GM19467 (cell line): Measurements from ENCODE around the gene FTHL17.

Experiments
- ATAC-seq: cut with Tn5 transposase; IDR thresholded peaks from one replicate; pipeline ENCODE4 v1.9.1; 2021; ENCODE audit warnings: mild to moderate bottlenecking, moderate library complexity; ENCODE audit not compliant: unreplicated experiment

FTHL17 gene

GRCh38 chrX:31071725-31072124, at the start of gene FTHL17:
FTHL17 (minus strand) TSS chrX:31072041; CDS start chrX:31071953, 88 bp downstream.
- no peak for ATAC-seq

GRCh38 chrX:31117266-31117665, 45.4 kb upstream of the FTHL17 start:
- ATAC-seq, result no peak

GRCh38 chrX:31115398-31115797, 43.6 kb upstream of the FTHL17 start:
- no peak for ATAC-seq

- no peak for ATAC-seq
Observed at GRCh38 chrX:31114858-31115257, 43.0 kb upstream of the FTHL17 start.

- ATAC-seq, result no peak
Observed at GRCh38 chrX:31112226-31112999, 40.6 kb upstream of the FTHL17 start.

GRCh38 chrX:31110657-31111056, 38.8 kb upstream of the FTHL17 start:
- ATAC-seq, result no peak

GRCh38 chrX:31099536-31100090, 27.8 kb upstream of the FTHL17 start:
- ATAC-seq, result peak; percentile 70

GRCh38 chrX:31098079-31098478, 26.2 kb upstream of the FTHL17 start:
- no peak for ATAC-seq

- no peak for ATAC-seq
Observed at GRCh38 chrX:31093639-31093975, 21.8 kb upstream of the FTHL17 start.

GRCh38 chrX:31092970-31093638, 21.3 kb upstream of the FTHL17 start:
- no peak for ATAC-seq

- ATAC-seq, result no peak
Observed at GRCh38 chrX:31092476-31092875, 20.6 kb upstream of the FTHL17 start.

GRCh38 chrX:31091819-31092218, 20.0 kb upstream of the FTHL17 start:
- no peak for ATAC-seq

GRCh38 chrX:31074522-31074921, 2.7 kb upstream of the FTHL17 start:
- no peak for ATAC-seq

- ATAC-seq, result no peak
Observed at GRCh38 chrX:31071262-31071661, 579 bp downstream of the FTHL17 start.

- ATAC-seq, result no peak
Observed at GRCh38 chrX:31070057-31070468, 1.8 kb downstream of the FTHL17 start.

GRCh38 chrX:31063114-31063513, 8.7 kb downstream of the FTHL17 start:
- no peak for ATAC-seq

- ATAC-seq, result no peak
Observed at GRCh38 chrX:31061091-31061490, 10.8 kb downstream of the FTHL17 start.

- no peak for ATAC-seq
Observed at GRCh38 chrX:31060016-31060415, 11.8 kb downstream of the FTHL17 start.

GRCh38 chrX:31058284-31058683, 13.6 kb downstream of the FTHL17 start:
- no peak for ATAC-seq

- no peak for ATAC-seq
Observed at GRCh38 chrX:31057691-31058090, 14.2 kb downstream of the FTHL17 start.

- no peak for ATAC-seq
Observed at GRCh38 chrX:31057291-31057690, 14.6 kb downstream of the FTHL17 start.

GRCh38 chrX:31053621-31054020, 18.2 kb downstream of the FTHL17 start:
- no peak for ATAC-seq
